Activated CD4-positive, alpha-beta T cell treated with anti-CD3 and anti-CD28 coated beads for 36 hours (primary cell): ENCODE results near the gene FAM180A. TPM values are rescaled to one million over a fixed set of nuclear protein-coding genes. Genes with fewer than 3 reads are reported as not detected.
"Not testable (repeated sequence)": the region's sequence is repeated elsewhere in the genome, so short reads cannot be mapped to it uniquely, and the experiment has no call there.

Experiments
- ATAC-seq: fragments of 200-7000 bp; cut with Tn5 transposase; one replicate; pipeline ENCODE4 v1.10.0; 2021; ENCODE audit warnings: mild to moderate bottlenecking, moderate library complexity
- CTCF ChIA-PET: fragments of 350-600 bp; sonication (Branson Sonifier 250); formaldehyde crosslinking; loops from one replicate; lab custom pipeline; 2021; ENCODE audit warnings: antibody characterized with exemption; lab: Charles Lee
- POLR2A ChIA-PET: fragments of 350-600 bp; sonication (Branson Sonifier 250); formaldehyde crosslinking; loops from one replicate; lab custom pipeline; 2021; ENCODE audit warnings: antibody characterized with exemption, inconsistent platforms; lab: Charles Lee
- DNase-seq: peaks from one replicate; pipeline ENCODE4 v3.0.0-alpha.2; 2020
- H3K27ac Mint-ChIP-seq: one replicate; pipeline ENCODE4 v1.8.0; 2021; ENCODE audit warnings: mixed read lengths
- H3K27me3 Mint-ChIP-seq: one replicate; pipeline ENCODE4 v1.8.0; 2021; ENCODE audit warnings: mixed read lengths
- H3K36me3 Mint-ChIP-seq: one replicate; pipeline ENCODE4 v1.8.0; 2021; ENCODE audit warnings: low read depth, mixed read lengths
- H3K4me1 Mint-ChIP-seq: one replicate; pipeline ENCODE4 v1.8.0; 2021; ENCODE audit warnings: mixed read lengths
- H3K4me3 Mint-ChIP-seq: one replicate; pipeline ENCODE4 v1.8.0; 2021; ENCODE audit warnings: mild to moderate bottlenecking, moderate library complexity, mixed read lengths
- H3K9me3 Mint-ChIP-seq: one replicate; pipeline ENCODE4 v1.8.0; 2021; ENCODE audit warnings: low read depth, mixed read lengths
- intact Hi-C, 2 experiments: fragments of 100-400 bp; cut with DNase I in 1 of 2; cut with micrococcal nuclease in 1 of 2; formaldehyde crosslinking; loops; one replicate each; pipeline versions ENCODE4 v1.14.2 to v1.15.1; 2022 to 2024; cut with DNase I, micrococcal nuclease
- total RNA-seq, 2 experiments: library from RNA; stranded (reverse); gene quantifications; one replicate each; pipeline ENCODE4 v1.2.3, GENCODE V29; 2021

Gene FAM180A
- total RNA-seq, 2 experiments from 2014 or later = not detected

GRCh38 chr7:135755351-135755753 lies 6.7 kb upstream of the FAM180A start:
- ChIA-PET POLR2A (no interaction called here), CTCF (interaction anchor here (0.6 kb wide), 1 partner anchor 44 kb away, joined by 3 read pairs; no protein-coding TSS in a partner anchor)
- no peak overlapping the region for H3K4me3 Mint-ChIP-seq
- H3K9me3 Mint-ChIP-seq = no peaks in the 10 kb centered on the region
- H3K27ac Mint-ChIP-seq = no peak overlapping the region
- DNase-seq = no peak
- ATAC-seq = no peak
- peaks cover 29% of the 10 kb centered on the region for H3K27me3 Mint-ChIP-seq
- no peaks in the 10 kb centered on the region for H3K36me3 Mint-ChIP-seq
- intact Hi-C loops = no loop called here
- no peaks in the 10 kb centered on the region for H3K4me1 Mint-ChIP-seq

DNA sequence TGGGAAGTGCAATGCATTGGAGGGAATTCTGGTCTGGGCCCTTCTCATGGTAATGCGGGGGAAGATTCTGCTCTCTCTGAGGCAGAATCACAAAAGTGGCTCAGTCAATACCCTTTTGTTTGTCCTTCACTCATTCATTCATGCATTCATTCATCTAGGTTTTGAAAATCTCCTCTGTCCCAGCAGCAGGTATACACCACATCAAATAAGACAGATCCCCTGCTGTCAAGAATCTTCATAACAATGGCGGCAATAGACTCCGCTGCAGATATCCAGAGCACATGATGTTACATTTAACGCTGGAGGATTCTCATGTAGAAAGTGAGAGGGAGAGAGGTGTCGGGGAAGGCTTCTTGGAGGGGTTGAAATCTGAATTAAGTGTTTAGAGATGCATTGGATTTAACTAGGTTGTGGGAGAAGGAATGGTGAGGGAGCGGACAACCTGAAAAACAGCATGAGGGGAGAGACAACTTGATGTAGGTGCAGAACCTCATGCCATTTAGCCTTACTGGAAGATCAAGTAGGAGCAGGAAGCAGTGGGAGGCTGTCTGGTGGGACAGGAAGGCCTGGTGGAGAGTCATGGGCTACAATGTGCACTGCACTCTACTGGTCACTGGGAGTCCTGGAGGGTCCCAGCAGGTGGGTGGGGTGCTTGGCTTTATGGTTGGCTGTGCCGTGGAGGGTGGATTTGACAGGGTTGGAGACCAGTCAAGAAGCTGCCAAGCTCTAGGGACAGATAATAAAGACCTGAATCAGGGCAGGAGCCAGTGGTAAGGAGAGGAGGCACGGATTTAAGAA lies 5.2 kb upstream of the FAM180A start:
- no peaks in the 10 kb centered on the region for H3K9me3 Mint-ChIP-seq
- DNase-seq = no peak
- no peak overlapping the region for H3K27ac Mint-ChIP-seq
- no peak overlapping the region for H3K4me3 Mint-ChIP-seq
- ChIA-PET CTCF (no interaction called here), POLR2A (no interaction called here)
- no peaks in the 10 kb centered on the region for H3K4me1 Mint-ChIP-seq
- intact Hi-C loops = no loop called here
- no peaks in the 10 kb centered on the region for H3K36me3 Mint-ChIP-seq
- H3K27me3 Mint-ChIP-seq = peaks cover 22% of the 10 kb centered on the region
- no peak for ATAC-seq

DNA sequence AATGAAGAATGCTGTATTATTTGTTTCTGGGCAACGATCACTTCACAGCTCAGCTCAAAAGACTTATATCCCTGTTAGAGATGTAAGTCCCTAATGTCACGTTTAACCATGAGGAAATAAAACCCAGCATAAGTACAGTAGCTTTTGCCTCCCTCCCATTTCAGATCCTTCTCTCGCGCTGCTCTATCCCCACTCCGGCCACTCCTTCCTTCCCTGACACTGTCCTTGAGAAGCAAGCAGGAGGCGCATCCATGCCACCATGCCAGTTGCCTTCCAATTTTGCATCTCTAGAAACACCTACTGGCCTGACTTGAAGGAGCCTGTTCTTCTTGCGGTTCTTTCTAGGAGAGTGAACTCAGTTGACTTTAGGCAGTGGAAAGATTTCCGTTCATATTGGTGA lies 1.2 kb downstream of the FAM180A start:
- no peak for ATAC-seq
- Mint-ChIP-seq H3K4me3 (no peak overlapping the region), H3K36me3 (no peaks in the 10 kb centered on the region), H3K27ac (no peak overlapping the region), H3K9me3 (no peaks in the 10 kb centered on the region), H3K27me3 (peaks cover 3% of the 10 kb centered on the region), H3K4me1 (no peaks in the 10 kb centered on the region)
- intact Hi-C loops = no loop called here
- CTCF ChIA-PET = no interaction called here
- no peak for DNase-seq
- POLR2A ChIA-PET = no interaction called here

- no peak overlapping the region for H3K4me3 Mint-ChIP-seq
- no peak overlapping the region for H3K27ac Mint-ChIP-seq
- H3K27me3 Mint-ChIP-seq = peaks cover 3% of the 10 kb centered on the region
- no peak for ATAC-seq
- no peaks in the 10 kb centered on the region for H3K9me3 Mint-ChIP-seq
- no peaks in the 10 kb centered on the region for H3K4me1 Mint-ChIP-seq
- no peaks in the 10 kb centered on the region for H3K36me3 Mint-ChIP-seq
- POLR2A ChIA-PET = no interaction called here
- intact Hi-C loops = no loop called here
- CTCF ChIA-PET = interaction anchor here (0.7 kb wide), 1 partner anchor 282 kb away, joined by 4 read pairs; no protein-coding TSS in a partner anchor
- DNase-seq = no peak
Measured at GRCh38 chr7:135745703-135746312, 2.8 kb downstream of the FAM180A start.

GRCh38 chr7:135744938-135745702 lies 3.5 kb downstream of the FAM180A start:
- no peaks in the 10 kb centered on the region for H3K9me3 Mint-ChIP-seq
- intact Hi-C loops = no loop called here
- peaks cover 3% of the 10 kb centered on the region for H3K27me3 Mint-ChIP-seq
- POLR2A ChIA-PET = no interaction called here
- H3K36me3 Mint-ChIP-seq = no peaks in the 10 kb centered on the region
- no peak overlapping the region for H3K4me3 Mint-ChIP-seq
- H3K4me1 Mint-ChIP-seq = no peaks in the 10 kb centered on the region
- H3K27ac Mint-ChIP-seq = no peak overlapping the region
- CTCF ChIA-PET = interaction anchor here (0.7 kb wide), 1 partner anchor 283 kb away, joined by 4 read pairs; no protein-coding TSS in a partner anchor
- DNase-seq (no peak), ATAC-seq (no peak)

DNA sequence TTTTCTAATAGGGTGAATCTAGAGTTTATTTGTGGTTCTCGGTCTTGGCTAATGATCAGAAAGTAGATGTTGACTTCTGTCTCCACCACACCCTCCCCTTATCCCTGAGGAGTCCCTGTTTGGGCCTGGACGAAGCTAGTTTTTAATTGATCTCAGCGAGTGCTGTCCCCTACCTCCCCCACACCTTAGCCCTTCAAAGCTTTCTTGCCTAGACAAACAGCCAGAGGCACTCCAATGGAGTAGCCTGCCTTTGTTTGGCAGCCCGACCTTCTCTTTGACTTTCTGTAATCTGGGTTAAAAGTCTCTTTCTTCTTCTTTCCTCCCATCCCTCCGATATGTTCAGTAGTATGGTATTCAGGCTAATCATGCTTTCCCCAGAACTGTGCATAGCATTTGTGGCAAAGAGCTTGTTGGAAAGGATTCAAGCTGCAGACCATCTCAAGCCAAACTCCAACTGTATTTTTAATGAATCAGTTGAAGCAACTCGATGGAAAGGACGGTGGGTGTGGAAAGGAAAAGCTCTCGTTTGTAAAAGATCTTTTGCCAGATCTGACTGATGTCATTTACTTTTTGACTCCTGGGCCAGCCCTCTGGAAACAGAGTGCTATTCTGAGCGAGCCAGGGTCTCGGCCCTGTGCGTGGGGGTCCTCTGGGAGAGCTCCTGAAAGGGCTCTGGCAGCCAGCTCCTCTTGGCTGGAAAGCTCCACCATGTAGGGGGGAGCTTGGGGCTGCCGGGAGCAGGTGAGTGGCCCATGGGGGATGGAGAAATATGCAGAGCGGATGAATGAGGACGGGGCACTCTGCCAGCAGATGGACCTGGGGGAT lies 4.5 kb downstream of the FAM180A start:
- Mint-ChIP-seq H3K4me3 (no peak overlapping the region), H3K4me1 (no peaks in the 10 kb centered on the region), H3K27me3 (peaks cover 3% of the 10 kb centered on the region), H3K27ac (no peak overlapping the region), H3K36me3 (no peaks in the 10 kb centered on the region), H3K9me3 (no peaks in the 10 kb centered on the region)
- CTCF ChIA-PET = no interaction called here
- intact Hi-C loops = no loop called here
- POLR2A ChIA-PET = no interaction called here
- no peak for ATAC-seq
- DNase-seq = no peak

GRCh38 chr7:135742371-135742770 lies 6.2 kb downstream of the FAM180A start:
- Mint-ChIP-seq H3K4me1 (no peaks in the 10 kb centered on the region), H3K27me3 (peaks cover 7% of the 10 kb centered on the region), H3K36me3 (no peaks in the 10 kb centered on the region), H3K27ac (no peak overlapping the region), H3K9me3 (no peaks in the 10 kb centered on the region), H3K4me3 (no peak overlapping the region)
- DNase-seq (no peak), ATAC-seq (no peak)
- ChIA-PET CTCF (no interaction called here), POLR2A (no interaction called here)
- intact Hi-C loops = no loop called here

DNA sequence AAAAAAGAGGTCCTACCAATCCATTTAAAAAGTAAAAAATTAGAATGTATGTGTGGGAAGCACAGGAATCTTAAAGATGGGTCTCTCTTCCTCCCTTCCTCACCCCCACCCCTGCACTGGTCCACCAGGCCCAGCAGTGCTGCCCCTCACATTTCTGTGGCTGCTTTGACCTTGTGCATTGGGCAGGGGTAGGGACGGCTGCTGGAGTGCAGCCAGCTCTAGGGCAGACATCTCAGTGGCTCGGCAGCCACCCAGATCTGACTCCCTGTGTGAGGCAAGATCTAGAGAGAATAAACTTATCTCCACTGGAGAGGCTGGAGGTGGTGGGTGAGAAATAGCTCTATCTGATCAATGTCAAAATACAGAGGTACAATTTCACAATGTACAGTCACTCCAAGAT lies 6.7 kb downstream of the FAM180A start:
- intact Hi-C loops = no loop called here
- H3K36me3 Mint-ChIP-seq = no peaks in the 10 kb centered on the region
- H3K27me3 Mint-ChIP-seq = peaks cover 7% of the 10 kb centered on the region
- H3K9me3 Mint-ChIP-seq = no peaks in the 10 kb centered on the region
- POLR2A ChIA-PET = no interaction called here
- no peak overlapping the region for H3K4me3 Mint-ChIP-seq
- H3K4me1 Mint-ChIP-seq = no peaks in the 10 kb centered on the region
- DNase-seq (no peak), ATAC-seq (no peak)
- CTCF ChIA-PET = no interaction called here
- H3K27ac Mint-ChIP-seq = no peak overlapping the region

DNA sequence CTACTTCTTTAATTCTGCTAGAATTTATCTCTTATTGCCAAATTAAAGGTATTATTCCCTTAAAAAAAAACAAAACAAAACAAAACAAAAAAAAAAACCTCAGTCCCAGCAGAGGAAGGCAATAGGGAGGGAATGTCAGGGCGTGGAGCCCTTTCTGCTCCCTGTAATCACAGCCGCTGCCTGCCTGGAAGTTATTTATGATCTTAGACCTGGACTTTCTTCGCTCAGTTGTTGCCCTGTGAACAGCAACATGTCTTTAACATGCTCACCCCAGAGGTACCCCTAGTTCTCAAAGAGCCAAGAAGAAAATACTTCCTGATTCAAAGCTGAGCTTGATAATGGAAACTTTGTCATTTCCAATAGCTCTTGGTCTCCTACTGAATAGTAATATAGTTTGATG lies 7.7 kb downstream of the FAM180A start:
- ChIA-PET CTCF (interaction anchor here (1.5 kb wide), 1 partner anchor 10 kb away, joined by 4 read pairs; no protein-coding TSS in a partner anchor), POLR2A (no interaction called here)
- H3K27me3 Mint-ChIP-seq = peaks cover 5% of the 10 kb centered on the region
- no peaks in the 10 kb centered on the region for H3K9me3 Mint-ChIP-seq
- H3K4me3 Mint-ChIP-seq = no peak overlapping the region
- H3K27ac Mint-ChIP-seq = no peak overlapping the region
- ATAC-seq = no peak
- H3K4me1 Mint-ChIP-seq = no peaks in the 10 kb centered on the region
- intact Hi-C loops = no loop called here
- H3K36me3 Mint-ChIP-seq = no peaks in the 10 kb centered on the region
- no peak for DNase-seq

- H3K4me3 Mint-ChIP-seq, intact Hi-C loops, H3K4me1 Mint-ChIP-seq, POLR2A ChIA-PET, H3K36me3 Mint-ChIP-seq, DNase-seq, ATAC-seq, H3K27me3 Mint-ChIP-seq, H3K9me3 Mint-ChIP-seq, H3K27ac Mint-ChIP-seq: not testable (repeated sequence)
- CTCF ChIA-PET = interaction anchor here (1.1 kb wide), 1 partner anchor 11 kb away, joined by 3 read pairs; the partner anchor contains the start of gene FAM180A
Measured at GRCh38 chr7:135737306-135737647, 11.3 kb downstream of the FAM180A start.
